ENCODE data around the gene AOAH. TPM values are rescaled to one million over a fixed set of nuclear protein-coding genes. Genes with fewer than 3 reads are reported as not detected.

Gene AOAH
- total RNA-seq, 1 donor from 2014 or later = 0.28 TPM

DNA sequence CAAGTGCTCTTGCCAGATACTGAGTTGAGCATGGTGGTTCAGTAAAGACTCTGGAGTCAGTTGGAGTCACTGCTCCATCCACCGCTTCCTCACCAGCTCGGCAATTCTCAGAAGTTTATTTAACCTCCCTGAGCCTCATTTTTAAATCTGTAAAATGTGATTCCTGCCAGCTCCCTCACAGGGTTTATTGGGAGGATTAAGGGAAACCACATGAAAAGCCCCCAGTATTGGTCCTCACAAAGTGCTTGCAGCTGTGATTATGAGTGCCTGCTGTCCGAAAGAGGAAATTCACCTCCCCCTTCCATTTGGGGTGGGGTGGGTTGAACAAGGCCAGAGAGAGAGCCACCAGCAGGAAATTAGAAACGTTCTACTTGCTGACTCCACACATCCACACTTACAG lies 99.0 kb downstream of the AOAH start:
- H3K27ac Mint-ChIP-seq (ENCODE audit: unreplicated experiment) = no peak overlapping the region
- no peak for DNase-seq (ENCODE audit: low spot score)
- H3K27me3 Mint-ChIP-seq (ENCODE audit: unreplicated experiment) = peaks cover 1% of the 10 kb centered on the region
- TF ChIP-seq, protein P1, sequence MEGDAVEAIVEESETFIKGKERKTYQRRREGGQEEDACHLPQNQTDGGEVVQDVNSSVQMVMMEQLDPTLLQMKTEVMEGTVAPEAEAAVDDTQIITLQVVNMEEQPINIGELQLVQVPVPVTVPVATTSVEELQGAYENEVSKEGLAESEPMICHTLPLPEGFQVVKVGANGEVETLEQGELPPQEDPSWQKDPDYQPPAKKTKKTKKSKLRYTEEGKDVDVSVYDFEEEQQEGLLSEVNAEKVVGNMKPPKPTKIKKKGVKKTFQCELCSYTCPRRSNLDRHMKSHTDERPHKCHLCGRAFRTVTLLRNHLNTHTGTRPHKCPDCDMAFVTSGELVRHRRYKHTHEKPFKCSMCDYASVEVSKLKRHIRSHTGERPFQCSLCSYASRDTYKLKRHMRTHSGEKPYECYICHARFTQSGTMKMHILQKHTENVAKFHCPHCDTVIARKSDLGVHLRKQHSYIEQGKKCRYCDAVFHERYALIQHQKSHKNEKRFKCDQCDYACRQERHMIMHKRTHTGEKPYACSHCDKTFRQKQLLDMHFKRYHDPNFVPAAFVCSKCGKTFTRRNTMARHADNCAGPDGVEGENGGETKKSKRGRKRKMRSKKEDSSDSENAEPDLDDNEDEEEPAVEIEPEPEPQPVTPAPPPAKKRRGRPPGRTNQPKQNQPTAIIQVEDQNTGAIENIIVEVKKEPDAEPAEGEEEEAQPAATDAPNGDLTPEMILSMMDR (IDR thresholded peaks at IDR 0.05; ENCODE audit: unreplicated experiment) = no peak
- H3K4me1 Mint-ChIP-seq (ENCODE audit: unreplicated experiment) = peaks cover 37% of the 10 kb centered on the region
- H3K36me3 Mint-ChIP-seq (ENCODE audit: low read depth, unreplicated experiment) = no peaks in the 10 kb centered on the region
- H3K4me3 Mint-ChIP-seq (ENCODE audit: unreplicated experiment) = no peak overlapping the region
- H3K9me3 Mint-ChIP-seq (ENCODE audit: unreplicated experiment) = no peaks in the 10 kb centered on the region

DNA sequence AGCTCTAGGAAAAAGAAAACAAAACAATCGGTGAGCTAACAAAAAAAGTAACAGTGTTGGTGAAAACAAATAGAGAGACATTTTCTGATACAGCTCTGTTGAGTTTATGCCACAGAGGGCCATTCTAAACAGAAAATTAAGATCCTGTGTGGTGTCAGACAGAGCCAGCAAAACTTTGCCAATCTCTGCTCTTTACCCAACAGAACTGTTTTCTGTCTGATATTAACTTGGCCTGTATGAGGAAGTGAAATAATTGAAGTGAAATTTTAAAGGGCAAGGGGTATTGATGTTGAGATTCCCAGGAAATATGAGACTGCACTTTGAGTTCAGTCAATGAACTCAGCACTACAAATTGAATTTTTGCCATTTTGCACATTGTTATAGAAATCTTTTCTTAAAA lies 101.0 kb downstream of the AOAH start:
- peaks cover 37% of the 10 kb centered on the region for H3K4me1 Mint-ChIP-seq (ENCODE audit: unreplicated experiment)
- H3K4me3 Mint-ChIP-seq (ENCODE audit: unreplicated experiment) = no peak overlapping the region
- no peak for DNase-seq (ENCODE audit: low spot score)
- no peak overlapping the region for H3K27ac Mint-ChIP-seq (ENCODE audit: unreplicated experiment)
- no peaks in the 10 kb centered on the region for H3K27me3 Mint-ChIP-seq (ENCODE audit: unreplicated experiment)
- TF ChIP-seq, protein P1 (IDR thresholded peaks at IDR 0.05; ENCODE audit: unreplicated experiment) = no peak
- H3K36me3 Mint-ChIP-seq (ENCODE audit: low read depth, unreplicated experiment) = no peaks in the 10 kb centered on the region
- H3K9me3 Mint-ChIP-seq (ENCODE audit: unreplicated experiment) = no peaks in the 10 kb centered on the region

DNA sequence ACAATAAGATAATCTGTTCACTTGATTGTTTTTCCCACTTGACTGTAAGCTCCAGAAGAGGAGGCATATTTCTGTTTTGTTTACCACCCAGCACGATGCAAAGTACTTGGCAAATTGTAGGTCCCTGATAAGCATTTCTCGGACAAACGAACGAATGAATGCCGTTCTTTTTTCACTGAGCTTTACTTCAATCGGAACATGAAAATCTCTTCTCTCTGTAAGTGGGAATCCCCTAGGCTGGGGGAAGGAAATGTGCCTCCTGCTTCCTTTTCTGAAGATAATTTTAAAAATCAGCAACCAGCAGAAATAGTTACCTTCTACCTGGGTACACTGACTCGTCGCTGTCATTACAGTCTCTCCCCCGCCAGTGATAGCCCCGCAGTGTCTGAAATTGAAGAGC lies 102.9 kb downstream of the AOAH start:
- no peaks in the 10 kb centered on the region for H3K36me3 Mint-ChIP-seq (ENCODE audit: low read depth, unreplicated experiment)
- no peaks in the 10 kb centered on the region for H3K27me3 Mint-ChIP-seq (ENCODE audit: unreplicated experiment)
- H3K9me3 Mint-ChIP-seq (ENCODE audit: unreplicated experiment) = no peaks in the 10 kb centered on the region
- DNase-seq (ENCODE audit: low spot score) = no peak
- TF ChIP-seq, protein P1 (IDR thresholded peaks at IDR 0.05; ENCODE audit: unreplicated experiment) = no peak
- no peak overlapping the region for H3K4me3 Mint-ChIP-seq (ENCODE audit: unreplicated experiment)
- no peak overlapping the region for H3K27ac Mint-ChIP-seq (ENCODE audit: unreplicated experiment)
- H3K4me1 Mint-ChIP-seq (ENCODE audit: unreplicated experiment) = peaks cover 37% of the 10 kb centered on the region

DNA sequence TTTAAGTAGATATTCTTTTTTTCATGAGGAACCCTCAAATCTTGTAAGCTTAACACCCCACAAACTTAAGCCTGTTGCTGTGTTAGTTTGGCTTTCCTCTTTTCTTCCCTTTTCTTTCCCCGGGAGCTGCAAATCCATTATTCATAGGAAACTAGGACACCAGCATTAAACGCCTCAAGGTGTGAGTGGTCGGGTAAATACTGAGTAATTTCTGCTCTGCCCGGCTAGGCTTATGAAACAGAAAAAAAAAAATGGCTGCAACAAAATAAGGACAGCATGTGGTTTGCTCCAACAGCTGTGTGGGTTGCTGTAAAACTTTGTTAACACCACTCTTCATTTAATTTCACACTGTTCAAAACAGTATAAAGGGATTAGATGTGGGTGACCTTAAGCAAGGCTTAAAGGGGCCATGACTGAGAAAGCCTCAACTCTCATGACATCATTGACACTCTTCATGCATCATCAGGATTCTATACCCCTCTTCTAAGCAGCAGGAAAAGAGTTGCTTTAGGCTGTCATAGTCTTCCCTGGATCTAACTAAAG lies 104.1 kb downstream of the AOAH start:
- no peak overlapping the region for H3K4me3 Mint-ChIP-seq (ENCODE audit: unreplicated experiment)
- no peak for DNase-seq (ENCODE audit: low spot score)
- H3K36me3 Mint-ChIP-seq (ENCODE audit: low read depth, unreplicated experiment) = no peaks in the 10 kb centered on the region
- no peak overlapping the region for H3K27ac Mint-ChIP-seq (ENCODE audit: unreplicated experiment)
- H3K27me3 Mint-ChIP-seq (ENCODE audit: unreplicated experiment) = no peaks in the 10 kb centered on the region
- TF ChIP-seq, protein P1 (IDR thresholded peaks at IDR 0.05; ENCODE audit: unreplicated experiment) = no peak
- peaks cover 29% of the 10 kb centered on the region for H3K4me1 Mint-ChIP-seq (ENCODE audit: unreplicated experiment)
- H3K9me3 Mint-ChIP-seq (ENCODE audit: unreplicated experiment) = no peaks in the 10 kb centered on the region

DNA sequence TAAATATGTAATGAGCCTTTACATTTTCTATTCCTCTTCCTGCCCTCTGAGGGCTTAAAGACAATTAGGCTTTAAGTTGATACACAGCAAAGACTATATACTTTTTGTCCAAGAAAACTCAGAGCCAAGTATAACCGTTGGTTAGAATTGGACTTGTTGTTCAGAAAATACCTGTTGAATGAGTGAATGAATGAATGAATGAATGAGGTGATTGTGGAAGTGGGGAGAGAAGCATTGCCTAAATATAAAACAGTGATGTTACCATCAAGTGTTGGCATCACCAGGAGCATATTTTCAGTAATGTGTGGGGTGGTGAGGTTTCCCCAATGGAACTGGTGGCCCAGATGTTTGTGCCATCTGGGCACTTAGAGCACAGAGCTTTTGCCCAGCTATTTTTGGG lies 106.9 kb downstream of the AOAH start:
- H3K4me1 Mint-ChIP-seq (ENCODE audit: unreplicated experiment) = peaks cover 22% of the 10 kb centered on the region
- H3K4me3 Mint-ChIP-seq (ENCODE audit: unreplicated experiment) = no peak overlapping the region
- H3K27me3 Mint-ChIP-seq (ENCODE audit: unreplicated experiment) = no peaks in the 10 kb centered on the region
- DNase-seq (ENCODE audit: low spot score) = no peak
- TF ChIP-seq, protein P1 (IDR thresholded peaks at IDR 0.05; ENCODE audit: unreplicated experiment) = no peak
- no peaks in the 10 kb centered on the region for H3K36me3 Mint-ChIP-seq (ENCODE audit: low read depth, unreplicated experiment)
- no peak overlapping the region for H3K27ac Mint-ChIP-seq (ENCODE audit: unreplicated experiment)
- H3K9me3 Mint-ChIP-seq (ENCODE audit: unreplicated experiment) = no peaks in the 10 kb centered on the region

Measured in endothelial cell (in vitro differentiated cells).